ENCODE data around the gene ATG16L1. TPM values are rescaled to one million over a fixed set of nuclear protein-coding genes. Genes with fewer than 3 reads are reported as not detected.

The ATG16L1 gene
- polyA plus RNA-seq, 3 donors, result 7.9 to 11.0 (median 10.6) TPM

DNA sequence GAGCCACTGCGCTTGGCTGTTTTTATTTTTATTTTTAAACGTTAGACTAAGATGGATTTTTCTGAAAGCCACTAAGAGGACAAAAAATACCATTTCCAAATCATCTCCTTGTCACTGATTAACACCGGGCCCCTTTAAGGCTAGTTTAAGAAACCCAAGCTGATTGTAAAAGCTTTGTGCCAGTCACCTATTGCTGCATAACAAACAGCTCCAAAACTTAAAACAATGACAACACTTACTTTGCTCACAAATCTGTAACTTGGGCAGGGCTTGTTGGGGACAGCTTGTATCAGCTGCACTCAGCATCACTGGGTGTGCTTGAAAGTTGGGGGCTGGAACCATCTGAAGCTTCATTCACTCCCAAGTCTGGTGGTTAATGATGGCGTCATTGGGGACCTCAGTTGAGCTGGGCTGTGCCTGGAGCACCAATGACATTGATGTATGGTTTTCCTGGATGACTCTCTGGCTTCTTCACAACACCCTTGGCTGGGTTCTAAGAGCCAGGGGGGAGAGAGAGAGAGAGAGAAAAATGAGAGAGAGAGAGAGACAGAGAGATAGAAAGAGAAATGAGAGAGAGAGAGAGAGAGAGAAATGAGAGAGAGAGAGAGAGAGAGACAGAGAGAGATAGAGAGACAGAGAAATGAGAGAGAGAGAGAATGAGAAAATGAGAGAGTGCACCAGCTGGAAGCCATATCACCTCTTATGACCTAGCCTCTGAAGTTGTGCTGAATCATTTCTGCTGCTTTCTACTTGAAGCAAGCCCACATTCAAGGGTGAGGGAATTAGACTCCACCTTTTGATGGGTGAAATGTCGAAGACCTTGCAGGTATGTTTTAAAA lies 26.0 kb upstream of the ATG16L1 start:
- H3K27ac ChIP-seq (ENCODE audit: low read depth, low read length), result no peak overlapping the region
- WGBS, 3 donors, result 75 to 81% (median 77%) methylated on average over 5 of the region's 5 CpGs

GRCh38 chr2:233226511-233227031 lies 24.9 kb upstream of the ATG16L1 start:
- WGBS, 3 donors, result 75 to 82% (median 75%) methylated on average over 2 of the region's 2 CpGs
- no peak overlapping the region for H3K27ac ChIP-seq (ENCODE audit: low read depth, low read length)

- WGBS, 3 donors, result 78 to 82% (median 81%) methylated on average over 7 of the region's 7 CpGs
- no peak overlapping the region for H3K27ac ChIP-seq (ENCODE audit: low read depth, low read length)
These were observed 24.0 kb upstream of the ATG16L1 start for GRCh38 chr2:233227346-233227978.

GRCh38 chr2:233228376-233228775 lies 23.1 kb upstream of the ATG16L1 start:
- H3K27ac ChIP-seq (ENCODE audit: low read depth, low read length), result no peak overlapping the region
- WGBS, 3 donors, result 78 to 88% (median 88%) methylated on average over 3 of the region's 3 CpGs

DNA sequence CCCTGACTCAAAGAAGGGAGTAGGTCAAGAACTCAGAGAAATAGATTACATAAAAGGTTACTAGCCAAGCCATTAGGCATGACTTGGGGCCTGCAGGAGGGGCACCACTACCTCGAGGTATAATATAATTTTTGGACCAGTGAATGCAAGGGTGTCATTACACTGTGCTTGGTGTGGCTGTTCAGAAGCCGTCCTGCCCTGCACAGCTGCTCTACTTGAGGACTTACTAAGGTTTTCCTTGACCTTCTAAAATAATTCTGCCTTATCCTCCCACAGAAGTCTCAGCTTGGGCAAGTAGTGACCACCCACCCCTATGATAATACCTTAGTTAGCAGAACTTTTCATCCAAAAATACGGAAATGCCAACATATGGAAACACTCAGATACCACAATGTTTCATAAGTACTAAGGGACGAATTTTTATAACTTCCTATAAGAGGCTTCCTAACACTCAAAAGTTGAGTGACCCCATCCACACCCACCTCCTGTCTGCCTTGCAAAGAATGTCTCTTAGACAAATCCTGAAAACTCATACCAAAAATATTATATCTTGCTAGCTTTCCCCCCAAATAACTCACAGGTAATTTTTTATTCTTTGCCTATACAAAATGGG lies 17.7 kb upstream of the ATG16L1 start:
- H3K27ac ChIP-seq (ENCODE audit: low read depth, low read length), result no peak overlapping the region
- 47 to 65% (median 56%) methylated on average over 4 of the region's 4 CpGs for WGBS, 3 donors

GRCh38 chr2:233234264-233234663 lies 17.2 kb upstream of the ATG16L1 start:
- H3K27ac ChIP-seq (ENCODE audit: low read depth, low read length), result no peak overlapping the region
- 76 to 83% (median 80%) methylated on average over 2 of the region's 2 CpGs for WGBS, 3 donors

- WGBS, 3 donors, result 86 to 92% (median 88%) methylated on average over 3 of the region's 3 CpGs
- no peak overlapping the region for H3K27ac ChIP-seq (ENCODE audit: low read depth, low read length)
These were observed 16.5 kb upstream of the ATG16L1 start for GRCh38 chr2:233234996-233235395.

- 69 to 88% (median 77%) methylated on average over 6 to 9 of the region's 9 CpGs for WGBS, 3 donors
These were observed 15.5 kb upstream of the ATG16L1 start for GRCh38 chr2:233235977-233236376.

DNA sequence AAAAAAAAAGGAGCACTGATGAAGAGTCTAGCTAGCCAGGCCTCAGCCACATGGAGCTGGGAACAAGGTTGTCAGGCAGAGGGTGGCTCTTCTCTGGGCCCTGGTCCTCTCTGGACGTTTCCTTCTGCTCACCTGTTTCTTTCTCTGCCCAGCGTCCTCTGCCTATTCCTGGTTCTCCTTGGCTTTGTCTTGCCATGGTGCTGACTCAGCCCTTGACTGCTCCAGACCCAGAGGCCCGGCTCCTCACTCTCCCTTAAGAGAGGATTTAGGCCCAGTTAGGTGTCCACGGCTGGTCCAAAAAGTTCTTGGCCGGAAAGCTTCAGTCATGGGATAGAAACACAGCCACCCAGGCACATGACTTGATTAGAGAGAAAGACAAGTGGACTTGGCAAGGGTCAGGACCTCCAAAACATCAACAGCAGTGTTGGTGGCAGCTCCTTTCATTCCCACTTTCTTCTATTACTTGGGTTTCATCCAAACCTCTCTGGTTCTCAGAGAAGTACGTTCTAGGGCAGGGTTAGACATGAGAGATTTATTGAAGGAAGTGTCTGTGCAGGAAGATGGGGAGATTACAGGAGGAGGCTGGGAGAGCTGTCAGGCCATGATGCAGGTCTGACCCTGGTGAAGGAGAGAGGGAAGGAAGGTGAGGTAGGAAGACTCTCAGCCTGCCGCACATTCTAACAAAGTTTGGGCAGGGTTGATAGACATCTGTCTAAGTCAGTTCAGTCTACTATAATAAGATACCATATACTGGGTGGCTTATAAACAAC lies 14.5 kb upstream of the ATG16L1 start:
- 79 to 89% (median 86%) methylated on average over 7 of the region's 7 CpGs for WGBS, 3 donors
- no peak overlapping the region for H3K27ac ChIP-seq (ENCODE audit: low read depth, low read length)

More at GRCh38 chr2:233235977-233236376, 15.5 kb upstream of the ATG16L1 start:
- no peak overlapping the region for H3K27ac ChIP-seq (ENCODE audit: low read depth, low read length)

GRCh38 chr2:233240897-233241296 lies 10.6 kb upstream of the ATG16L1 start:
- WGBS, 3 donors, result 52 to 68% (median 54%) methylated on average over 2 of the region's 2 CpGs
- H3K27ac ChIP-seq (ENCODE audit: low read depth, low read length), result no peak overlapping the region

DNA sequence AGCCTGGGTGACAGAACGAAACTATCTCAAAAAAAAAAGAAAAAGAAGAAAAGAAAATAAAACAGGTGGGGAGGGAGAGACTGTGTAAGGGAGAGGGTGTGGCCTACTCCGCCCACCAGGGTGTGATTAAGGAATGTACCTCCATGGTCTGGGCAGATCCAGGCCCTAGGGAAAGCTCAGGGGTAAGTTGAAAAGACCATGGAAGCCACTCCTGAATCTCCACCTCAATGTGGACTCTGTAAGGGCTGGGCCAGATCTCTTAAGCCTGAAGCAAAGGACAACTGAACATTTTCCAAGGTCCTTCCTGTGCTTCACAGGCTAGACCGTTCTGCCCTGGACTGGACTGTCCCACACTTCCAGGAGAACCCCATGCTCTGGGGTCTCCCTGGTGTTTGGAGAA lies 9.7 kb upstream of the ATG16L1 start:
- 75 to 86% (median 84%) methylated on average over 3 of the region's 3 CpGs for WGBS, 3 donors
- H3K27ac ChIP-seq (ENCODE audit: low read depth, low read length), result no peak overlapping the region

DNA sequence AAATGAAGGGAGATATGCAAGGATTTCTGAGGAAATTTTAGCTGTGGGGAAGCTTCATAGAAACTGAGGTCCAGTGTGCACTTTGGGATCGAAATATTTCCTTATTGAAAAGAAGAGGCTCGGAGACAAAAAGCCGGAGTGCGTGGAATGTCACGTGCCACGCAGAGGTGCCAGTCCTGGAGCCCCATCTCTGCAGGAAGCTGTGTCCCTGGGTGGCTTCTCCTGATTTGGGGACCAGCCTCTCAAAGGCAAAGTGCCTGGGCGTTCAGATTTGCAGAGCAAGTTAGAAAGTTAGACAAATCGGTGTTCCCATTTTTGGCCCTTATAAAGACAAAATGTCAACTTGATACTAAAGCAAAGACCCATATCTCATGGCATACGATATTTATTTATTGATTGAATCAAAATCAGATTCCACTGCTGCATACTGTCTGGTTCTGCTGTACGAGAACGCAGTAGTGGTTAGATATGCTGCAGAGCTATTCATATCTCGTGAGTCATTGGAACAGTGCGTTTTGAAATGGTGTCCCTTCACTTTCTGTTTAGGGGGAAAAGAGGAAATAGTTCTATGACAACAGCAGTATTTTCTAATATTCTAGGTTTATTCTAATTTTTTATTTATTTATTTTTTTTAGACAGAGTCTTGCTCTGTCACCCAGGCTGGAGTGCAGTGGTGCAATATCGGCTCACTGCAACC lies 9.1 kb upstream of the ATG16L1 start:
- WGBS, 3 donors, result 70 to 74% (median 73%) methylated on average over 14 of the region's 14 CpGs
- no peak overlapping the region for H3K27ac ChIP-seq (ENCODE audit: low read depth, low read length)

DNA sequence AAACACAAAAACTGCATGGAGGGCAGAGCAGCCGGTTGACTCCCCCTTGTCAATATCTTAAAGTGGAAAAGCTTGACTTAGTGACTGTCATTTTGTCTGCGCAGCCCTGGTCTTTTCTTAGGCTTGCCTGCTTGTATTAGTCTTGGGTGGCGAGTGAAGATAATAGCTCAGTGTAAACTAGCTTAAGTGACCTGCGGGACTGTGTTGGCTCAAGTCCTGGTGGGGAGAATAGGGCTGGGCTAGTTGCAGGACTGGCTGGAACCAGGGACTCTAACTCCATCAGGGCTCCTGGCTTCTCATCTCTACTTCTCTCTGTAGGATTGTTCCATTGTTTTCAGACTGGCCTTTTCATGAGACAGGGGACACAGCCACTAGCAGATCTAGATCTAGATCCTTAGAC lies 8.1 kb upstream of the ATG16L1 start:
- 68 to 91% (median 75%) methylated on average over 4 of the region's 4 CpGs for WGBS, 3 donors
- H3K27ac ChIP-seq (ENCODE audit: low read depth, low read length), result no peak overlapping the region

- 43 to 67% (median 67%) methylated on average over 5 of the region's 5 CpGs for WGBS, 3 donors
- H3K27ac ChIP-seq (ENCODE audit: low read depth, low read length), result no peak overlapping the region
These were observed 6.7 kb upstream of the ATG16L1 start for GRCh38 chr2:233244818-233245217.

DNA sequence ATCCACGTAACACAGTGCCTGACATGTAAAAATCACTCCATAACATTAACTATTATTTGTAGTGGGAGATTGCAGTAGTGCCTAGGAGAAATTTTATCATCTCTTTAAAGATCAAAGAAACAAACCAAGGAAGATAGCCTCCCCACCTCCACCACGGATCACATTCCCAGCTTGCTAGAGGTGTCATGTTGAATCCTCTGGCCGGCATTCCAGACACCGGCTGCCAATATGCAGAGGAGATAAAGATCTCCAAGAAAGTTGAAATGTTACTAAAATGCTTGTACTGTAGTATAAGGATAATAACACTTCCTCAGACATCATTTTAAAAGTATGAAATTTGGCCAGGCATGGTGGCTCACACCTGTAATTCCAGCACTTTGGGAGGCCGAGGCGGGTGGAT lies 6.1 kb upstream of the ATG16L1 start:
- no peak overlapping the region for H3K27ac ChIP-seq (ENCODE audit: low read depth, low read length)
- WGBS, 3 donors, result 70 to 82% (median 80%) methylated on average over 6 of the region's 6 CpGs

DNA sequence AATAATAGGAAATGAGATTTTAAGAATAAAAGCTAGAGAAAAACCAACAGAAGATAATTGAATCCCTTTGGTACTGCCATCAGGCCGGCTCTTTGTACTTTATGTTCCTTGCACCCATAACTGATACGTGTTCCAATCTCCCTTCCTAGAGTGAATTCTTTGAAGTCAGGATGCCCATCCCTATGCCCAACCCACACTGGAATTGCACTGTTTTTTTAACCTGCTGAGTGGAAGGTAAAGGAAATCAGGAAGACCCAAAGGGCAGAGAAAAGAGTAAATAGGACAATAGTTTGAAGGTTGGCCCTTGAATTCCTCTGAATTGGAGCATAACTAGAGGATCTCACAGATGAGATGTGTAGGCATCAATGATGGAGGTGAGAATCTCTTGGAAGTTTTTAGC lies 4.4 kb upstream of the ATG16L1 start:
- no peak overlapping the region for H3K27ac ChIP-seq (ENCODE audit: low read depth, low read length)
- 78 to 85% (median 84%) methylated on average over 2 of the region's 2 CpGs for WGBS, 3 donors

GRCh38 chr2:233247744-233248143 lies 3.7 kb upstream of the ATG16L1 start:
- H3K27ac ChIP-seq (ENCODE audit: low read depth, low read length), result no peak overlapping the region

- WGBS, 3 donors, result 42 to 75% (median 54%) methylated on average over 7 of the region's 7 CpGs
- no peak overlapping the region for H3K27ac ChIP-seq (ENCODE audit: low read depth, low read length)
These were observed 2.5 kb upstream of the ATG16L1 start for GRCh38 chr2:233248999-233249398.

All from adipose tissue (tissue), 3 donors.